ENCODE measurements around the gene PSMG2. TPM values are rescaled to one million over a fixed set of nuclear protein-coding genes. Genes with fewer than 3 reads are reported as not detected.

Gene PSMG2
- total and polyA plus RNA-seq, 9 of the 15 experiments (the other 6 are each of a cell fraction or from before 2014, with no cell fraction given) = 59.9 to 271 (median 111) TPM

DNA sequence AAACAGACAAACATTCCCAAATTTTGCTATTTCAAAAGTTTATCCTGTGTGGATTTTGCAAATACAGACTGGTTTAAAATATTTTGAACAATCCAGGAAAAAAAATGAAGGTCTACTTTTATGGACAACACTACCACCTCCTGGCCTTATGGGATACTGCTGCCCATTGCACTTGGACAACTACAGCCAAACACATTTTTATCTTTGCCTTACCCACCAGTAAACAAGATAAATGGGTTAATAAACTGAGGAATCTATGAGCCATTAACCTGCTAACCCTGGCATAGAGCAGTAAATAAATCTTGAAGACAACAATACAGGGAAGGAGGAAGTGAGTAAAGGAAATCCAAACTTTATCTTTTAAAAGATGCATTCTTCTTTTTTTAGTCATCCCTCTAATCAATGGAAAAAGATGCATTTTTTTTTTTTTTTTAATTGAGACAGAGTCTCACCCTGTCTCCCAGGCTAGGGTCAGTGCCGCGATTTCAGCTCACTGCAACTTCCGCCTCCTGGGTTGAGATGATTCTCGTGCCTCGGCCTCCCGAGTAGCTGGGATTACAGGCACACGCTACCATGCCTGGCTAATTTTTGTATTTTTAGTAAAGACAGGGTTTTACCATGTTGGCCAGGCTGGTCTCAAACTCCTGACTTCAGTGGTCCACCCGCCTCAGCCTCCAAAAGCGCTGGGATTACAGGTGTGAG is 42.8 kb upstream of the PSMG2 start (continued):
- TF ChIP-seq ZNF324 (CRISPR knock-in tag; IDR thresholded peaks at IDR 0.05) = no peak
- TF ChIP-seq NCOA6 (IDR thresholded peaks at IDR 0.05) = no peak
- TF ChIP-seq MTA2 (IDR thresholded peaks at IDR 0.05; ENCODE audit: low read depth) = no peak
- TF ChIP-seq RAD21 (CRISPR knock-in tag; conservative IDR thresholded peaks at IDR 0.05 in 1 of 2, IDR thresholded peaks at IDR 0.05 in 1 of 2) = peak; percentile 96
- TF ChIP-seq, protein P1, sequence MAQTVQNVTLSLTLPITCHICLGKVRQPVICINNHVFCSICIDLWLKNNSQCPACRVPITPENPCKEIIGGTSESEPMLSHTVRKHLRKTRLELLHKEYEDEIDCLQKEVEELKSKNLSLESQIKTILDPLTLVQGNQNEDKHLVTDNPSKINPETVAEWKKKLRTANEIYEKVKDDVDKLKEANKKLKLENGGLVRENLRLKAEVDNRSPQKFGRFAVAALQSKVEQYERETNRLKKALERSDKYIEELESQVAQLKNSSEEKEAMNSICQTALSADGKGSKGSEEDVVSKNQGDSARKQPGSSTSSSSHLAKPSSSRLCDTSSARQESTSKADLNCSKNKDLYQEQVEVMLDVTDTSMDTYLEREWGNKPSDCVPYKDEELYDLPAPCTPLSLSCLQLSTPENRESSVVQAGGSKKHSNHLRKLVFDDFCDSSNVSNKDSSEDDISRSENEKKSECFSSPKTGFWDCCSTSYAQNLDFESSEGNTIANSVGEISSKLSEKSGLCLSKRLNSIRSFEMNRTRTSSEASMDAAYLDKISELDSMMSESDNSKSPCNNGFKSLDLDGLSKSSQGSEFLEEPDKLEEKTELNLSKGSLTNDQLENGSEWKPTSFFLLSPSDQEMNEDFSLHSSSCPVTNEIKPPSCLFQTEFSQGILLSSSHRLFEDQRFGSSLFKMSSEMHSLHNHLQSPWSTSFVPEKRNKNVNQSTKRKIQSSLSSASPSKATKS (CRISPR knock-in tag; IDR thresholded peaks at IDR 0.05) = no peak
- TF ChIP-seq DPF2 (IDR thresholded peaks at IDR 0.05) = no peak
- no peak for TF ChIP-seq HDGF (IDR thresholded peaks at IDR 0.05)
- TF ChIP-seq SMARCA5 (IDR thresholded peaks at IDR 0.05) = no peak
- no peak for TF ChIP-seq ZNF551 (CRISPR knock-in tag; IDR thresholded peaks at IDR 0.05)
- no peak for TF ChIP-seq ZBTB7A (IDR thresholded peaks at IDR 0.05; ENCODE audit: borderline replicate concordance, control insufficient read depth, low read depth, low read length)
- TF ChIP-seq, protein P2, sequence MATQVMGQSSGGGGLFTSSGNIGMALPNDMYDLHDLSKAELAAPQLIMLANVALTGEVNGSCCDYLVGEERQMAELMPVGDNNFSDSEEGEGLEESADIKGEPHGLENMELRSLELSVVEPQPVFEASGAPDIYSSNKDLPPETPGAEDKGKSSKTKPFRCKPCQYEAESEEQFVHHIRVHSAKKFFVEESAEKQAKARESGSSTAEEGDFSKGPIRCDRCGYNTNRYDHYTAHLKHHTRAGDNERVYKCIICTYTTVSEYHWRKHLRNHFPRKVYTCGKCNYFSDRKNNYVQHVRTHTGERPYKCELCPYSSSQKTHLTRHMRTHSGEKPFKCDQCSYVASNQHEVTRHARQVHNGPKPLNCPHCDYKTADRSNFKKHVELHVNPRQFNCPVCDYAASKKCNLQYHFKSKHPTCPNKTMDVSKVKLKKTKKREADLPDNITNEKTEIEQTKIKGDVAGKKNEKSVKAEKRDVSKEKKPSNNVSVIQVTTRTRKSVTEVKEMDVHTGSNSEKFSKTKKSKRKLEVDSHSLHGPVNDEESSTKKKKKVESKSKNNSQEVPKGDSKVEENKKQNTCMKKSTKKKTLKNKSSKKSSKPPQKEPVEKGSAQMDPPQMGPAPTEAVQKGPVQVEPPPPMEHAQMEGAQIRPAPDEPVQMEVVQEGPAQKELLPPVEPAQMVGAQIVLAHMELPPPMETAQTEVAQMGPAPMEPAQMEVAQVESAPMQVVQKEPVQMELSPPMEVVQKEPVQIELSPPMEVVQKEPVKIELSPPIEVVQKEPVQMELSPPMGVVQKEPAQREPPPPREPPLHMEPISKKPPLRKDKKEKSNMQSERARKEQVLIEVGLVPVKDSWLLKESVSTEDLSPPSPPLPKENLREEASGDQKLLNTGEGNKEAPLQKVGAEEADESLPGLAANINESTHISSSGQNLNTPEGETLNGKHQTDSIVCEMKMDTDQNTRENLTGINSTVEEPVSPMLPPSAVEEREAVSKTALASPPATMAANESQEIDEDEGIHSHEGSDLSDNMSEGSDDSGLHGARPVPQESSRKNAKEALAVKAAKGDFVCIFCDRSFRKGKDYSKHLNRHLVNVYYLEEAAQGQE (IDR thresholded peaks at IDR 0.05; ENCODE audit: borderline replicate concordance) = peak; percentile 87
- TF ChIP-seq, protein P2 (CRISPR knock-in tag; IDR thresholded peaks at IDR 0.05; ENCODE audit: low read depth) = no peak
- TF ChIP-seq FOSL1 (tag; conservative IDR thresholded peaks at IDR 0.05) = 0 out of 2 replicates have a peak, but pooled peaks have one; percentile 17
- no peak for TF ChIP-seq SRF (CRISPR knock-in tag; IDR thresholded peaks at IDR 0.05)
- TF ChIP-seq, protein P3, sequence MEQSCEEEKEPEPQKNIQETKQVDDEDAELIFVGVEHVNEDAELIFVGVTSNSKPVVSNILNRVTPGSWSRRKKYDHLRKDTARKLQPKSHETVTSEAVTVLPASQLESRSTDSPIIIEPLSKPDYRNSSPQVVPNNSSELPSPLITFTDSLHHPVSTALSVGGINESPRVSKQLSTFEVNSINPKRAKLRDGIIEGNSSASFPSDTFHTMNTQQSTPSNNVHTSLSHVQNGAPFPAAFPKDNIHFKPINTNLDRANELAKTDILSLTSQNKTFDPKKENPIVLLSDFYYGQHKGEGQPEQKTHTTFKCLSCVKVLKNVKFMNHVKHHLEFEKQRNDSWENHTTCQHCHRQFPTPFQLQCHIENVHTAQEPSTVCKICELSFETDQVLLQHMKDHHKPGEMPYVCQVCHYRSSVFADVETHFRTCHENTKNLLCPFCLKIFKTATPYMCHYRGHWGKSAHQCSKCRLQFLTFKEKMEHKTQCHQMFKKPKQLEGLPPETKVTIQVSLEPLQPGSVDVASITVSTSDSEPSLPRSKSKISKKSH (CRISPR knock-in tag; IDR thresholded peaks at IDR 0.05) = no peak

Measured in K562 (cell line).